Stimulated activated CD8-positive, alpha-beta memory T cell treated with anti-CD3 and anti-CD28 coated beads, Interleukin-12 subunit alpha, Interleukin-12 subunit beta, amount 100 ng/mL, for 4 hours (primary cell): ENCODE data around the gene LRRN2.

Source experiments
- DNase-seq: peaks from one replicate; pipeline ENCODE4 v3.0.0-alpha.2; 2020; ENCODE audit warnings: low read depth

The LRRN2 gene

DNA sequence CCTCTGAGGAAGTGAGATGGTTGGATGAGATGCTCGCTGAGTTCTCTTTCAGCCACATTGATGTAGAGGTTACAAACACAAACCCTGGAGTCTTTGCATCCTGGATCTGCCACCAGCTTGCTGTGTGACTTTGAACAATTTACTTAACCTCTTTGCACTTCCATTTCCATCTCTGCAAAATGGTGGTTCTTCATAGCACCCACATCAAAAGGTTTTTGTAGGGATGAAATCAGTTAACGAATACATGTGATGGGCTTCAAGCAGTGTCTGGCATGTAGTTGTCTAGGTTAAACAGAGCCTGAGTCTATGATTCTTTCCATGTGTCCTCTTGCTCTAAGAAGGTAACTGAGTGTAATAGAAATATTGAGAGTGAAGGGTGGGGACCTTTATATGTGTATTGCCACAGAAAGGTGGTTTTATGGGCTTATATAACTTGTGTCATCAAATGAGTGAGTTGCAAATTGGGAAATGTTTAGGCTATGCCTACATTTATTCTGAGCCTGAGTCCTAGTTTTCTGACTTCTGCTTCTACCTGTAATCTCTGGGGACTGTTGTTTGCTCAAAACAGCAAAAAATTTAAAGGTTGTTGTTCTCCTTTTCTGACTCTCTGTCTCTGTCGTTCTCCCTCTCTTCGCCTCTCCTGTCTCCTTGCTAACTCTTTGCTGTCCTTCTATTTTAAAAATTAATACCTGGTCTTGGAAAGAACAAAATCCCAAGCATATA lies 27.3 kb upstream of the LRRN2 start:
- DNase-seq: no peak

DNA sequence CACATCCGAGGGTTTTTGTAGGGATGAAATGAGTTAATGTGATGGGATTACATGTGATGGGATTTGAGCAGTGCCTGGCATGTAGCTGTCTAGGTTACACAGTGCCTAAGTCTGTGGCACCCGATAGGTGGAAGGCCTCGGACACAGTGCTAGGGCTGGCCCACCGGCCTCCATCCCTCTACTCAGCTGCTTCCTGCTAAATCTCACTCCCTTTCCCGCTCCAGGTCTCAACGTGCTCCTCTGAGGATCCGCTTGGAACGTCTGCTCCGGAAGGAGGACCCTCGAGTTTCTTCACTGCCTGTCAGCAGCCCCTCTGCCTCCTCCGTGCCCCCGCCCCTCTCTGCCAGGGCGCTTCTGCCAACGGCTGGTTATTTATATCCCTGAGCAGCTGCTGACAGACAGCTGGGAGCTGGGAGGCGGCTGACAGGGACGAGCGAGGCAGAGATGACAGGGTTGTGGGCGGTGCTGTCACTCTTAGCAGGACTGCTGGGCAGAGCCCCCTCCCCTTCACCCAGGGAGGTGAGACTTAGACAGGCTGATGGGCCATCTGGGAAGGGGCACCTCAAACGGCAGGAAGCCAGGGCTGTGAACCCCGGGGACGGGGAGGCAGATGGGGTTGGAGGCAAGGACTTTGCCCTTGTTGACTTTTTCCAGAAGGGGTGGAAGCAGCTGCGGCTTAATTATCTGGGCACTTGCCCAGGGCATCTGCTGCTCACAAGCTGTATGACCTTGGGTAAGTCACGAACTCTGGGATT lies 26.6 kb upstream of the LRRN2 start:
- no peak for DNase-seq

DNA sequence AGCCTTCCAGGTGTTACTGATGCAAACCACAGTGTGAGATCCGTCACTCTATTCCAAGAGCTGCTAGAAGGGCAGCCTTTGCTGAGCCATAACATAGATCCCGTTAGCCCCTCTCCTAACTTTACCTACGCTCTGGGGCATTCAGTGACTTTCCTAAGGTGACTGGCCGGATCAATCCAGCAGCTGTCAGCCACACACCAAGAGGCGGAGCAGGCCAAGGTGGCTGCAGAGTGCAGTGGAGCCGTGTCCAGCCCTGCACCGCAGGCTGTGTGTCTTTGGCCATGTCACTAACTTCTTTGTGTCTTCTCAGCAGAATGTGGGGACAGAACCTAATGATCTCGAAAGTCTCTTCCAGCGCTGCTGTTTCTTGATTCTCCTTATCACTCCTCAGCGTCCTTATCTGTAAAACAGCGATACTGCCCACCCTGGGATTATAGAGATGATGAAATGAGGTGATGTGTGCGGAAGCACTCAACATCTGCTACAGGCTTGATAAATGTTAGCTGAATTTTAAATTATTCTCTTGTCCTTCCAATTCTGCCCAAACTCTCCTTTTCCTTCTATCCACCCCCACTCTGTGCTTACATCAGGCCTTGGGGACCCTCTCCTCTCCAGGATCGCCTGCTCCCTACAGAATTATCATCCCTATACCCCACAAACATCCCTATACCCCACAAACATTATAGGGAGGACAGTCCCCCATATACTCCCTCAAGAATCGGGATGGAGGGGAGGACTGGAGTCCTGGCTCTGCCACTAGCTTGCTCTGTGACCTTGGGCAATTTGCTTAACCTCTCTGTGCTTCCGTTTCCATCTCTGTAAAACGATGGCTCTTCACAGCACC lies 25.8 kb upstream of the LRRN2 start:
- no peak for DNase-seq

DNA sequence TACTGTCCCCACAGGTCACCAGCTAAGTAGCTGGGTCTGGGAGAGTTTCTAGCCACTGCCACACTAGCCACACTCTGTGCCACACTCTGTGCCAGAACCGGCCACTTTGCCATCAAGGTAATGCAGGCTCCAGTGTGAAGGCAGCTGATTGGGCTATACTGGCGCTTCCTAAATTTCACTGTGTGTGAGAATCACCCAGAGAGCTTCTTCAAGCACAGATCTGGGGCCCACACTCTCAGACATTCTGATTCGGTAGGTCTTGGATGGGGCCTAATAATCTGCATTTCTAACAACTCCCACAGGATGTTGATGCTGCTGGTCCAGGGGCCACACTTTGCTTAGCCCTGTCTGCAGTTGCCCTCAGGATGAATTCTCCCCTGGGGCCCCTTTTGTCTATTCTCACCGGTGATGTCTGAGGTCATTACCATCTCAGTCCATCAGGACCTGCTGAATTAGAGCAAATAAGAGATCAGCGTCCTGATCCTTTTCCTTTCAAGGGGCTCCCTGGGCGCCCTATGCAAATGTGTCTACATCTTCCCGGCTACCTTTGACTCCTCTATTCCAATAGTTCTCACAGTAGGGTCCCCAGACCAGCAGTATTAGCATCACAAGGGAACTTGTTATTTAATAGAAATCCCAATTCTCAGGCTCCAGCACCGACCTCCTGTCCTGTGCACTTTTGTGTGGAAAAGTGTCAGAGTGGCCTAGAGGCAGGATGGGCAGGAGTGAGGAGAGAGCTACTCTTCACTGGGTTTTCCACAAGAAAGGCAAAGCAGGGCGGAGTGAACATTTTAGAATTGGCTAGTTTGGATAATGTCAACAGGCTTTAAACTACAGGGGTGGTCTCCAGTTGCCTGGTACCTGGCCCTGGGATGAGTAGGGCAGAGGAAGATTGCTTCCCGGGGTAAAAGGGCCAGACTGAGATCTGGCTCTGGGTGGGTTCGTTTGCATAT lies 24.7 kb upstream of the LRRN2 start:
- no peak for DNase-seq

DNA sequence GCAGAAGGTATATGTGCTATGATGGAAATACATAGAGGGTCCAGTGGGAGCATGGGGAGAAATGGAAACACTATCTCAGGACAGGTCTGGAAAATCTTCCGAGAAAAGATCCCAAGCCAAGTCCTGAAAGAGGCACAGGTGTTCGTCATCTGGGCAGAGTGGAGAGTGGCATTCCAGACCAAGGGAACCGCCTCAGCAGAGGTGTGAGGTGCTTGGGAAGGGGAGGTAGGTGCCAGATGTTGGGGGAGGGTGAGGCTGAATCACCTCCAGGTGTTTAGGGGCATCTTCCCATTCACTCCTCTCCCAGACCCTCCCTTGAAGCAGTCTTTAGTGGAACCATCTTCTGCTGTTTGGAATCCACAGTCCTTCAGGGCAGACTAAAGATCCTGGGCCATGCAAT lies 23.5 kb upstream of the LRRN2 start:
- no peak for DNase-seq

DNA sequence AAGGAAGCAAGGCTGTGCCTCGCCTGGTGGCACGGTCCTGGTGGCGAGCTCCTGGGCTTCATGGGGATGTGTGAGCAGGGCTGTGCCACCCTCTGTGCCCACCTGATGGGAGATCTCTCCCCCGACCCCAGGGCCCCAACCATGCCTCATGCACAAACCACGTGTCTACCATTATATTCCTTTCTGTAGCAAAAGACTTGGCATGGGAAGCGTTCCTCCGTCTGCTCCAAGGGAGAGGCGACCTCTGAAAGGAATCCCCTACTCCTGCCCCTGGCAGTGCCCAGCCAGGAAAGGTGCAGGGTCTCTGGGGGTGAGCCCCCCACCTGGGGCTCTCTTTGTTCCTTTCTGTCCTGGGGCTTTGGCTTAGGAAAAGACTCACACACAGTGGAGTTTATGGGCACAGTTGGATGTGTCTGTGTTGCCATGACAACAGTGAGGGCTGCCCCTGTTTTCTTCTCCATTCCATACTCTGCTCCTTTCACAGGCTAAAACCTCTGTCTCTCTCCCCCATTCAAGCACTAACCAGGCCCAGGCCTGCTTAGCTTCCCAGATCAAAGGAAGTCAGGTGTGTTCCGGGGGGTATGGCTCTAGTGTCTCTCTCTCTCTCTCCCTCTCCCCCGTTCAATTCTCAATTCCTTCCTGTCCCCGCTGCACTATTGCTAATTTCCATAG lies 21.4 kb upstream of the LRRN2 start:
- DNase-seq: no peak

DNA sequence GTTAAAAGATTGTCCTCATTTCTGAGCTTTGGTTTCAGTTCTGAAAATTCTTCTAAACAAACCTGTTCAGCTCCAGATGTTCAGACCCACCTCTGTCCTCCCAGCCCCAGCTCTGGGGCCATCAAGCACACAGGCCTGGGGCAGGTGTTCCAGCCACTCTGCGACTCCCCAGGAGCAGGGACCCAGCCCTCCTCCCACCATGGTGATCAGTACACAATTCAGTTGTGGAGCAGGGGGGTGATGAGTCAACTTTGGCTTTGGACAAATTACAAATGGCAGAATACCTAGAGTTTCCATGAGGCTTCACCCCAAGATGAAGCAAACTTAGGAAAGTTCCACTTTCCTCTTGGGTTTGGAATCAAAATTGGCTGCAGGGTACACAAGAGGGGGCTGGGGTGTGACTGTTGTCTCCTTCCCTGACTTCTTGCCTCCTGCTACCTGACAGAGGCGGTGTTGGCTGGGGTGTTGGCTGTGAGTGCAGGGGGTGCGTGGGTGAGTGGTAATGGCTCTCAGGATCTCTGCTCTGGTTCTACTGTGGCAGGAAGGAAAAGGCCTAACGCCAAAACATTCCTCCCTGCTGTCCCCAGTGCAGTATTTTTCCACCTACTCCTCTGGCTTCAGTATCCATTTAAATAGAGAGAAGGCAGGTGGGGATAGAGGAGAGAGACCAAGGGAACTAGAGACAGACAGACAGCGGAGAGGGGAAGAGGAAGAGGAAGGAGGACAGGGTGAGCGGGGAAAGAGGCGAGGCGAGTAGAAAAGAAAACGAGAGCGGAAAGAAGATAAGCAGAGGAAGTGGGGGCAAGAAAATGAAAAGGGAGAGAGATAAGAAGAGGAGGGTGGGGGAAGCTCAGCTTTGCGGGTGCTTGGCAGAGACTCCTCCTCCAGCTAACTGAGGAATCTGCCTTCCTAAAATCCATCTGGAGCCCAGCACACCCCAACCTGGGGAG lies 20.6 kb upstream of the LRRN2 start:
- no peak for DNase-seq

DNA sequence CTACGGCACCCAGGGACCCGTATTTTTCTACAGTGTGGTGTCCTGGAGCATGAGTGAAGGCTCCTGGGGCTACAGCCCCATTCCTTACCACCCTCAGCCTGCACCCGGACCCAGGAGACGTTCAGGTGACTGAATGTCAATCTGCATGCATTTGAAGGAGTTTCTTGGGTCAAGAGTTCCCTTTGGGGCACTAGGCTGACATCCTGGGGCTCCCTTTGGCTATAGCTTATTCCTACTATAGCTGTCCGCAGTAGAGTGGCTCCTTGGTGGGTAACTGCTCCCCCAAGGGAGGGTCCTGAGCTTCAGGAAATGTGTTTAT lies 19.9 kb upstream of the LRRN2 start:
- no peak for DNase-seq

DNA sequence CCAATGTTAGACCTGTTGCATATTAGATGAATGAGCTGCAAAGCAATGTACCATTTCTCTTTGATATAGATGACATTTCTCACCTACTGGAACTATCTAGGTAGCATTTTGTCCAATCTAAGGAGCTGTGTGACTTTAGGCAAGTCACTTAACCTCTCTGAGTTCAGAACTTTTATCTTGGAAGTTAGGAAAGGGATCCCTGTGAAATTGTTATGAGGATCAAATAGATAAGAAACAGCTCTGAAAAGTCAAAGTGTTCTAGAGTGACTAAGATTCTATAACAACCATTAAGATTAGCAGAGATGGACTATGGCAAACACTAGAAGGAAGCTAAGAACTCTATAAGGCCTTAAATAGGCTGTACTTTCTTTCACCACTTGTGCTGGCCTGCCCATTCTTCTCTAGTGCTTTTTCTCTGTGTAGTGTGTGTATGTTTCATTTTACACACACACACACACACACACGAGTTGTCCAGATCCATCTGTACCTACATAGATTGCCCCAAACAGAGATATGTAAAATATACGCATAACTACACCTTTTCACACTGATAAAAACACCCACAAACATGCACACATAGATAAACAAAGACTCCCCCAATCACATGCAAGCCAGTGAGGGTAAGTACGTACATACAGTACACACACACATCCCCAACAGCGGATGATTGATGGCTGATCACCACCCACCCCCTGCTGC lies 19.4 kb upstream of the LRRN2 start:
- no peak for DNase-seq

DNA sequence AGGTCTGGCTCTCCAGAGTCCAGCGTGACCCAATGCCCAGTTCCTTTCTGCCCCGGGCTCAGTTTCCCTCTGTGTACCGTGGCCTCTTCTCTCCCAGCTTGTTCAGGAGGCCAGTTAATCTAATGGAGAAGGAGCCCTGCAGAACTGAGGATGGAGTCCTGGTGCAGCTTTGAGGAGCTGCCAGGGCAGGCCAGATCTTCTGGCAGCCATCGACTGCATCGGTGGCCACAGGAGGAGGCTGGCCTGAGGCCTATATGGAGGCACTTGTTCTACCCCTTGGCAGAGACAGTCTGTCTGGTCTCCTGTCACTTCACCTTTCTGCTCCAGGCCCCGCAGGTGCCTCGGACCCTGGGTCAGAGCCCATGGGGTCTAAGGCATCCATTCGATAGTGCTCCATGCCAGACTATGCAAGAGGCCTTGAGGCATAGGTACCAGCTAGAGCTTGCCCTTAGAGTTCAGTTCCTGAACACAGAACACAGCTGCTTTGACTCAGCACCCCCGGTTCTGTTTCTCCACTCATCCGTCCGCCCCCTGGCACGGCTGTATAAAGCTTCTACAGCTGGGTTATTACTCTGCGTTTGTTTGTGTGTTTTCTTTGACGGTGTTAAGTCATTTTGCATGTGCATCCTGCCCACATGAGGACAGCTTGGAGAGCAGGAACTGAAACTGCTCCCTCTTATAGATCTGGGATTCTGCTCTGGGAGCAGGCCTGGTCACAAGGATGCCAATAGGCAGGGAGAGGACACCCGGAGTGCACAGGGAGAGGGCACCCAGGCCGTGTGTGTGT lies 18.5 kb upstream of the LRRN2 start:
- no peak for DNase-seq

DNA sequence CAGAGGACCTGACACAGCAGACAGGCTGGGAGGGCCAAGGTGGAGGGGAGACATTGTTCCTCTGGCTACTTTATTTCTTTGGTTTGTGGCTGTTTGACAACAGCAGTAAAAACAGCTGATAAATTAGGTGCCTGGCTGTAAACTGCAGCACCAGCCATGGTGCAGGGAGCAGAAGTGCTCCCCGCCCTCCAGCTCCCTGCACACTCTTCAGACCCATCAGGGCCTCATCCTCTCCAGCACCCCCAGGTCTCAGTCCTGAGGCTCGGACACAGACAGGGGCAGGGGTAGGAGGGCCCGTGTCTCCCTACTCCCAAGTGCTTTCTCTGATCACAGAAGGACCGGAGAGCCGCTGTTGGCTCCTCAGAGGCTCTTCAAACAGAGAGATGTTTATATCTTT lies 17.7 kb upstream of the LRRN2 start:
- no peak for DNase-seq

DNA sequence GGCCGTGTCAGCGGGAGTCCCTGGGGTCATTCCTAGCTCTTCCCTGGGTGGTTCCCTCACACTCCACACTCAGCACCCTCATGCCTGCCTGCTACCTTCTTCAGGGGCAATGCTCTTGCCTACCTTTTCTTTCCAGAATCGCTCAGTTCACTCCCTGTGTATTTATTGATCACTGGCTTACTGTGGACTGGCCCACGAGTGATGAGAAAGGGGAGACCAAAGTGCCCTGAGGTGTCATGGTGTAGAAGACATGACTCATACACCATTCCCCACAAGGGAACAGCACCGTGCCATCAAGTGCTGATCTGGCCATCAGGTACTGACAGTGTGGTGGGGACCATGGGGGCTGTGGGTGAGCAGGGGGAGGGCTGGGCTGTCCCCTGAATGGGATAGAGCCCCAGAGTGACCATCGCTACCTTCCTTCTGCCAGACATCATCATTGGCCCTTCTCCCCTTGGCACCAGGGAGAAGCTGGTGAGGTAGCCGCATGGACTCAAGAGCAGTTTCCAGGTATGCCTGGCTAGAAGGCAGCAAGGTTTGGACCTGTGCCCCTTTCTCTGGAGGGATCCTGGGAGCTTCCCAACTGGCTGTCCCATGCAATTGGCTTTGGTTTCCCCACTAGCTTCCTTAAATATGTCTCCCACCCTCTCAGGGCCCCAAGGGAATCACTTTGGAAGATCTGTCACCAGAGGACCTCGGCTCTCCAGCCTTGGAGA lies 17.2 kb upstream of the LRRN2 start:
- DNase-seq: no peak

DNA sequence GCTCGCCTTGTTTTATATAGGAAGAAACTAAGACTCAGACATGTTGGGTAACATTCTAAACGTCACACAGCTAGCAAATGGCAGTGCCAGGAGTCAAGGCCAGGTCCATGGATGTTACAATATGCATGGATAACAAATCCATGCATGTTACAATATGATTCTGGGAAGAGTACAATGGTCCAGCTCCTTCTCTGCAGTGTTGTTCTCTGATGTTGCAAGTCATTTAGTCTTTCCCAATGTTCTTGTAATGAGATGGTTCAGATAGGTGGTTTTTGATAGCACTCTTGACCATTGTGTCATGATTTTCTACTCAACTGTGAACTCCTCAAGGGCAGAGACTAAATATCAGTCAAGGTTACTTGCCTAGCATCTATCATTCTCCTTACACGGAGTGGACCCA lies 15.7 kb upstream of the LRRN2 start:
- no peak for DNase-seq

DNA sequence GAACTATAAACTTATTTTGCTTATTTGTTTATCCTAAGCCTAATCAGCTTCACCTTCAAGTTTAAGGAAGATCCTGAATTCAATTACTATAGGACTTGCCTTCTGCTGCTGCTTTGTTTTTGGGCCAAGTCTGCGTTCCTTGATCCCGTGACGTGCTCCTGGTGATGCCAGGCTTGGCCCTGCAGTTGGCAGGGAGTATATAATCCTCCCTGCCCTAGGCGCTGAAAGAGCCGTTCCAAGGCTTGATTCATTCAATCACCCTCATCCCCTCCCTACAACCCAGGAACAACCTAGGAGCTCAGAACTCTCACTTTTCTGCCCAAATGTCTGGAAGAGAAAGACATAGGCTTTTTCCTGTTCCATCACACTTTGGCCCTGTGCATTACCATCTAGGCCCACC lies 12.4 kb upstream of the LRRN2 start:
- DNase-seq: no peak

DNA sequence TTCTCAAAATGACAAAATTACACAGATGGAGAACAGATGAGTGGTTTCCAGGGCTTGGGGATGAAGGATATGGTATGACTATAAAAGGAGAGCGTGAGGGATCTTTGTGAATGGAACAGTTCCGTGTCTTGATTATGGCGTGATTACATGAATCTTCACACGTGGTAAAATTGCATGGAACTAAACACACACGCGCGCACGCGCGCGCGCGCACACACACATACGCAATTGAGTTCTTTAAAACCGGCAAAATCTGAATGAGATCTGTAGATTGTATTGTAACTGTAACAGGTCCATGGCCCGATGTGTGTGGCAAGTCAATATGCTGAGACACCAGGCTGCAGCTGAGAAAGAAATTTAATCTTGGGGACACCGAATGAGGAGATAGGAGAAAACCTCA lies 11.1 kb upstream of the LRRN2 start:
- no peak for DNase-seq

DNA sequence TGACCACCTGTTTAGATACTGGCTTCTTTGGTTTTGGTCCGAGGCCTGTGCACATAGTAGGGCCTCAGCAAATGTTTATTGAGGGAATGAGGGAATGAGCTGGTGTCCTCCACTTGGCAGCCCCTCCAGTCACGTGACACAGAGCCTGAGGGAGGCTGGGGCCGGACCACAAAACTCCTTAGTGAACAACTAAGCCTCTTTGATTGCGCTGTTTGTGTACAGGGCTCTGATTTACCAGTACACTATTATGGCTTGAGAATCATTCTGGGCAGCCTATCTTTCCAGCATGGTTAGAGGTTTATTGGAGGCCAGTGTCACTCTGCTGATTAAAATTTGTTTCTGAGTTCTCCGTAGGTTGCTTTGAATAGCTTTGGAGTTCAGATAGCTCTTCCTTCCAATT lies 10.2 kb upstream of the LRRN2 start:
- DNase-seq: no peak

DNA sequence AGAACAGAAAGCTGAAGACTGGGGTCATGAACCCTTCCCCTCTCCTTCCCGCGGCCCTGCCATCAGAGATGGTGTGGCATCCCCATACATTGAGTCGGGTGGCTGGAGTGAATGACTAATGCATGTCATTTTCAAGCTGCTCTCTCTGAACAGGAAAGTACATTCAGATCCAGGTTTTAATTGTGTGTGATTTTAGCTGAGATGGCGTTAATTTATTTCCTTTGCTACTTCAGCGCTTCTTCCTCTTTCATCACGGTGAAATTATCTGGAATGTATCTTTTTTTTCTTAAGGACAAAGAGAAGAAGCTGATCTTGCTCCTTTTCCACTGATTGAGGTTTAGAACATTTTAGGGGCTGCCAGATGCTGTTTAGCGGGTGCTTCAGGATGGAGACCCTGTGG lies 8.6 kb upstream of the LRRN2 start:
- DNase-seq: no peak

DNA sequence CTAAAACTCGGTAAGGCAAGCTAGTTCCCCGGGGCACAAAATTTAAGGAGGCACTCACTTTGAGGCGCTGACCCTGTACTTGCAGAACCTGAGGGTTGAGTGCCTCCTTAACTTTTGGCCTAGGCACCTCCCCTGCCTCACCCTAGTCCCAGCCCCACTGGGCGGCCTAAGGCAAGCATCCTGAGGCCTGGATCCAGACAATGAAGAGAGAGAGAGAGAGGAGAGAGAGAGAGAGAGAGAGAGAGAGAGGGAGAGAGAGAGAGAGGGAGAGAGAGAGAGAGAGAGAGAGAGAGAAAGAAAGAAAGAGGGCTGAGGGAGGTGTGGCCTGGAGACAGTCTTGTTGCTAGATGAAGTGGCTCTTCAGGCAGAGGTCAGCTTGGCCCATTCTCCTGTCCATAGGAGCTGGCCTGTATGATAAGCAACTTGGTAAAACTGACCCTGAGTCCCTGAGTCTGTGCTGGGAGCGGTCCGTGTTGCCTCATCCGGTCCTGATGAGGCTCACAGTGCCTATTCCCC lies 7.4 kb upstream of the LRRN2 start:
- DNase-seq: no peak
